HL-60 (cell line): ENCODE measurements around the gene KDM3A.

Experiments
- DNase-seq, 2 experiments: peaks; one replicate each; pipeline ENCODE4 v3.0.0-alpha.2; 2010 to 2020; ENCODE audit warnings: low read depth in 1 of 2, low spot score in 1 of 2
- H3K27ac ChIP-seq: fragments of 250-450 bp; sonication (Bioruptor Pico); replicated peaks from 2 replicates; pipeline ENCODE4 v1.5.1; 2020; ENCODE audit warnings: mild to moderate bottlenecking, moderate library complexity
- H3K27me3 ChIP-seq: fragments of 250-450 bp; sonication (Bioruptor Pico); 2 replicates; pipeline ENCODE4 v1.5.1; 2021; ENCODE audit warnings: mild to moderate bottlenecking, moderate library complexity; ENCODE audit not compliant: insufficient read depth, poor library complexity, severe bottlenecking
- H3K4me3 ChIP-seq: replicated peaks from 2 replicates; pipeline ENCODE4 v1.5.1; 2011; ENCODE audit warnings: mild to moderate bottlenecking, control low read depth, low read length; ENCODE audit not compliant: insufficient read depth
- CTCF ChIP-seq: IDR thresholded peaks from one replicate; pipeline ENCODE4 v1.5.1; 2011; ENCODE audit warnings: low read length, control low read depth, inconsistent platforms; ENCODE audit not compliant: insufficient read depth
- GABPA ChIP-seq: IDR thresholded peaks from 2 replicates; pipeline ENCODE4 v1.6.1; 2012; ENCODE audit warnings: low read depth
- POLR2AphosphoS5 ChIP-seq: IDR thresholded peaks from 2 replicates; pipeline ENCODE4 v1.6.1; 2012; ENCODE audit warnings: low read depth
- REST ChIP-seq: IDR thresholded peaks from 2 replicates; pipeline ENCODE4 v1.6.1; 2012; ENCODE audit warnings: low read depth; ENCODE audit not compliant: insufficient replicate concordance
- SPI1 ChIP-seq: IDR thresholded peaks from 2 replicates; pipeline ENCODE4 v1.6.1; 2012; ENCODE audit warnings: low read depth, mild to moderate bottlenecking, borderline replicate concordance

KDM3A gene

GRCh38 chr2:86476918-86477317 lies 35.7 kb downstream of the KDM3A start:
- Histone ChIP-seq H3K27me3 (no peaks in the 10 kb centered on the region), H3K27ac (no peak overlapping the region), H3K4me3 (no peak overlapping the region)
- no peak for DNase-seq
- TF ChIP-seq CTCF (no peak), SPI1 (no peak), REST (no peak), POLR2AphosphoS5 (no peak), GABPA (no peak)

DNA sequence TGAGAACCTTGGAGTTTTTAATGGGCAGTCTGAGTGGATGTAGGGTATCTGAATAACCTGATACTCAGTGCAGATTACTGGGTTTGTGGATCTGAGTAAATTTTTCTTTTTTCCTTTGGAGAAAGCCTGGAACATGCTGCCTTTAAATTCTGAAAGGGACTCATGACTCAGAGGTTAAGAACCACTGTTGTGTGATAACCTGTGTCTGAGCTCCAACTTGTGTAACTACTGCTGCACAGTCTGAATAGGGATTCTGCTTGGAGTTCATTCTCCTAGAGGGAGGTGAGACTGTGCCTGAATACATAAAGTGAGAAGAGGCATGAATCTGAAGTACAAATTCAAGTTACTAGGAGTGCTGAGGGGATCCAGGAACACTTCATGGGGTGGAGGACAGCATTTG lies 36.2 kb downstream of the KDM3A start:
- no peaks in the 10 kb centered on the region for H3K27me3 ChIP-seq
- no peak overlapping the region for H3K4me3 ChIP-seq
- no peak for TF ChIP-seq REST
- DNase-seq = no peak
- no peak overlapping the region for H3K27ac ChIP-seq

DNA sequence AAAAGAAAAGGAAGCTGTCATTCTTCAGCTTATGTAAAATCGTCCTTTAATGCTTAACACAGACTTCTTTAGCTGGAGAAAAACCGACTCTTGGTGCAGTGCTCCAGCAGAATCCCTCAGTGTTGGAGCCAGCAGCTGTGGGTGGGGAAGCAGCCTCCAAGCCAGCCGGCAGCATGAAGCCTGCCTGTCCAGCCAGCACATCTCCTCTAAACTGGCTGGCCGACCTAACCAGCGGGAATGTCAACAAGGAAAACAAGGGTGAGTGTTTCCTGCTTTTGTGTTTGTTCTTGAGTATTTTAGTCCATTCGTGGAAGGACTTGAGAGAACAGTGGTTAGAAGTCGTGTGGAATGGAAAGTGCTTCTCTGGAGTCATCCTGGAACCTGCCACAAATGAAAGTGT lies 38.9 kb downstream of the KDM3A start:
- Histone ChIP-seq H3K27me3 (no peaks in the 10 kb centered on the region), H3K27ac (no peak overlapping the region), H3K4me3 (no peak overlapping the region)
- no peak for TF ChIP-seq SPI1
- TF ChIP-seq REST = no peak
- no peak for TF ChIP-seq CTCF
- no peak for TF ChIP-seq POLR2AphosphoS5
- no peak for DNase-seq

- H3K27me3 ChIP-seq = no peaks in the 10 kb centered on the region
- TF ChIP-seq CTCF (no peak), POLR2AphosphoS5 (no peak), SPI1 (no peak), REST (no peak), GABPA (no peak)
- H3K4me3 ChIP-seq = no peak overlapping the region
- no peak overlapping the region for H3K27ac ChIP-seq
- DNase-seq = no peak
These were observed 40.9 kb downstream of the KDM3A start for GRCh38 chr2:86482034-86482433.
